Spleen (tissue), 7 donors: ENCODE results near the gene DICER1.

Experiments used
- POLR2A ChIP-seq, 3 donors: fragments of 450-650 bp; IDR thresholded peaks; one replicate each; pipeline ENCODE4 v1.5.1; 2017; ENCODE audit warnings: antibody characterized with exemption in 3 of 3, mild to moderate bottlenecking in 1 of 3
- POLR2AphosphoS5 ChIP-seq, 3 donors: sonication (generic); formaldehyde crosslinking; IDR thresholded peaks; one replicate each; pipeline ENCODE4 v1.5.1; 2017; ENCODE audit warnings: antibody characterized with exemption in 3 of 3
- TF ChIP-seq, protein P1 (sequence below), 11 experiments: fragments of 200-600 bp in 7 of 11; fragments of 450-650 bp in 4 of 11; sonication (generic) in 4 of 11; IDR thresholded peaks in 8 of 11; conservative IDR thresholded peaks in 3 of 11; 1 replicate in 7 of 11; 2 replicates in 4 of 11; pipeline versions ENCODE4 v1.4.0 to v1.8.0; 2016 to 2021; ENCODE audit warnings: antibody characterized with exemption in 11 of 11, inconsistent platforms in 4 of 11, mild to moderate bottlenecking in 1 of 11
- donor health status: DM: no; HTN: no; CAD: no; lungs with moderate emphysema.
- donor health status: DM: no; HTN: no; CAD: no.
- donor health status: DM: no; HTN: no; CAD: no.

DNA sequence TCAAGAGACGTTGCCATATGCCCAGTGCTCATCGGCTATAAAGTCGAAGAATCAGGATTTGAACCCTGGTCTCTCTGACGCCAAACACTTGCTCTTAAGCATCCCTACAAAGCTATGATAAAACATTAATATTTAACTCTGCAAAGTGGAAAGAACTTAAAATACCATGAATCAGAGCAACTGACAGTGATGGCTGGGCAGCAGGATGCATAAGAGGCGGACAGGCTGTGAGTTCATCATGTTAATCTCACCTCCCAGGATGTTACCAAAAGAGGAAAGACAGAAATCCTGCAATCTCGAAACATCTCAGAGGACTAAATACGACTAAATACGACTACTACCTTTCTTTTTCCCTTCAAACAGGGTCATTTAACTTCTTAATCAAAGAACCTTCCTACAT lies 5.8 kb downstream of the DICER1 start:
- TF ChIP-seq, protein P1, sequence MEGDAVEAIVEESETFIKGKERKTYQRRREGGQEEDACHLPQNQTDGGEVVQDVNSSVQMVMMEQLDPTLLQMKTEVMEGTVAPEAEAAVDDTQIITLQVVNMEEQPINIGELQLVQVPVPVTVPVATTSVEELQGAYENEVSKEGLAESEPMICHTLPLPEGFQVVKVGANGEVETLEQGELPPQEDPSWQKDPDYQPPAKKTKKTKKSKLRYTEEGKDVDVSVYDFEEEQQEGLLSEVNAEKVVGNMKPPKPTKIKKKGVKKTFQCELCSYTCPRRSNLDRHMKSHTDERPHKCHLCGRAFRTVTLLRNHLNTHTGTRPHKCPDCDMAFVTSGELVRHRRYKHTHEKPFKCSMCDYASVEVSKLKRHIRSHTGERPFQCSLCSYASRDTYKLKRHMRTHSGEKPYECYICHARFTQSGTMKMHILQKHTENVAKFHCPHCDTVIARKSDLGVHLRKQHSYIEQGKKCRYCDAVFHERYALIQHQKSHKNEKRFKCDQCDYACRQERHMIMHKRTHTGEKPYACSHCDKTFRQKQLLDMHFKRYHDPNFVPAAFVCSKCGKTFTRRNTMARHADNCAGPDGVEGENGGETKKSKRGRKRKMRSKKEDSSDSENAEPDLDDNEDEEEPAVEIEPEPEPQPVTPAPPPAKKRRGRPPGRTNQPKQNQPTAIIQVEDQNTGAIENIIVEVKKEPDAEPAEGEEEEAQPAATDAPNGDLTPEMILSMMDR (IDR thresholded peaks at IDR 0.05 in 8 of 11, conservative IDR thresholded peaks at IDR 0.05 in 3 of 11) = no peak
- TF ChIP-seq POLR2A (IDR thresholded peaks at IDR 0.05) (no peak), POLR2AphosphoS5 (IDR thresholded peaks at IDR 0.05) (no peak)
